ENCODE data around the gene LDB3.

LDB3 gene

DNA sequence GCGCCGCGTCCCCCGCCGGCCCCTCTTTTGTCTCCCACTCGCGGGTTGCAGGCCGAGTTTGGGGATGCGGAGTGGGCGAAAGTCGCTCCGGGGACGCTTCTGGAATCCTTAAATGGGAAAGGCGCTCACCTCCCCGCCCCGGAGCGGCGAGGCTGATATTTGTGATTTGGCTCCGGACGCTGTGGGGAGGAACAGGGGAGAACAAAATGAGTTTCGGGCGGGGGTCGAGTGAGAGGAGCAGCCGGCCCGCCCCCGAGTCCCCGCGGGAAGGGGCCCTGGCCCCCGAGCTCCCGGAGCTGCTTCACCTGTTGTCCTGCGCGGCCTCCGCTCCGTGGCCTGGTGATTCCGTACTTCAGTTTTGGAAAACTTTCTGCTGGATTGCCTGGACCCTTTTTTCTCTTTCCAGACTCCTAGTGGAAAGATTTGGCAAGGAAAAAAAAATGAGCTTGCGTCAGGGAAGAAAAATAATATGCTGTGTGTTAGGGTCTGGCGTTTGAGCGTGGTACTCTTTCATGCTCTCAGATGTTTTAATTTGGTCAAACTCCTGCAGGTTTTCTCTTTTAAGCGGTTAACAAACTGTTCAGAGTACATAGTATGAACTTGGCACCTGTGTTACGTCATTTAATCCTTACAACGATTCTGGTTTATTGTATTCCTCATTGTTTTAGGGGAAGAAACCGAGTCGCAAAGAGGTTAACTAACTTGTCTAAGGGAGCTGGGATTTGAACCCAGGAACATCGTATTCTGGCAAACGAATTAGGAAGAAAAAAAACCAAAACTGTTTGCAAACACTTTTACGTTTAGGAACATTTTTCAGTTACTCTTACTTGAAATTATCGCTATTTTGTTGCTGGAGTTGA, 89.0 kb downstream of the LDB3 start:
- in situ Hi-C loops (cut with MboI; ENCODE audit: low sequenced_read_pairs), result no loop called here

DNA sequence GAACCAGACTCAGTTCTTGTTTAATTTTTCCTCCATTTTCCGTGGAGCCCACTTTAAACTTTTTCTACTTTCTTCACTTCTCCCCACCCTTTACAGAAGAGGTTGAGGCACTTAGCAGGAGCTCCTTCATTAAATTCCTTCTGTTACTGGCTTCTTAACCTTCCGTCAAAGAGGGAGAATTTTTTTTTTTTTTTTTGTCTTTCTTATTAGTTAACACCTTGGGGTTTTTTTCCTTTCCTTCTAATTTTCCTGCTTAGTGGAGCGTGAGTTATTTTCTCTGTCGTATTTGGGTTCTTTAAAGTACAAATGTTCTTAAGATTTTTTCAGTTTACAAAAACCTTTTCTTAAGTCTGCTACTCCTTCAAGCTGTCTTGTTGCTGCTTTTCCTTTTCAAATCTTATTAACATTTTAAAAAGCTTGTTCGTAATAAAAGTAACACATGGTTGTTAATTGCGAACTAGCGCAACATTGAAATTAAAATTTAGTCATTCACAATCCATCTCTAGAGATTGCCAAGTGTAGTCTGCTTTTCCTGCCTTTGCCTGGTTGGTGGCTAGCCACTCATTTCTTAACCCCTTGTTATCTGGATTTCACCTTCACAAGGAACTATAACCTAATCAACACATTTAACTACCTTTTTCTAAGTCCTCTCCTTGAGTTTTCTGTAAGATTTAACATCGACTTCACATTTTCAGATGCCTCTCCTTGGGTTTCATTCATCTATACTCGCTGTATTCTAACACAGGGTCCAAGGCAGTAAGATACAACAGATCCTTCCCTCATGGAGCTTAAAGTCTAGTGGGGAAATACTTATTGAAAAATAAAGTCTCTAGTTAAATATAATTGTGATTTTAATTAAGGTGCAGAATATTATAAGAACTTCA, 90.1 kb downstream of the LDB3 start:
- in situ Hi-C loops (cut with MboI; ENCODE audit: low sequenced_read_pairs), result no loop called here

DNA sequence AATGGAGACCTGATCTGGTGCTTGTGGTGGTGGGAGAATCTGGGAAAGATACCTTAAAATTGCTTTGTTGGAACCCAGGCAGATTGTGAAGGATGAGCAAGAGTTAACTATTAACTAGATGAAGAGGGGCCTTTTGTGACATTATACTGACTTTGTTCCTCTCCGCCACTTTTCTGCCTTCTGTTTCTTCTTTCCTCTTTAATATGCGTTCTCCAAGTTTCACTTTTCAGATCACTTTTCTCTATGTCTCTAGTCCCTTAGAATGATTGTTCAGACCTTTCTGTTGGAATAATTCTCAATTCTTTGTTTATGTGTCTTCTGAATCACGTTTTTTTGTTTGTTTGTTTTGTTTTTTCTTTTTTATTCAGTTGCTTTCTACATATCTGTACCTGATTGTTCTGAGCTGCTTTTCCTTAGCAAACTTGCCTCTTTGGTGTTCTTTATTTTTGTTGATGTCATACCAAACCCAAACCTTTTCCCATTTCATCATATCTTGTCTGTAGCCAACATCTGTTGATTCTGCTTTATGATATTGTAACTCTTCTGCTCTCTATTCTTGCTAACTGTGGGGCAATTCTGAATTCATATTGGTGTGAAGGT, 90.9 kb downstream of the LDB3 start:
- in situ Hi-C loops (cut with MboI; ENCODE audit: low sequenced_read_pairs), result no loop called here

DNA sequence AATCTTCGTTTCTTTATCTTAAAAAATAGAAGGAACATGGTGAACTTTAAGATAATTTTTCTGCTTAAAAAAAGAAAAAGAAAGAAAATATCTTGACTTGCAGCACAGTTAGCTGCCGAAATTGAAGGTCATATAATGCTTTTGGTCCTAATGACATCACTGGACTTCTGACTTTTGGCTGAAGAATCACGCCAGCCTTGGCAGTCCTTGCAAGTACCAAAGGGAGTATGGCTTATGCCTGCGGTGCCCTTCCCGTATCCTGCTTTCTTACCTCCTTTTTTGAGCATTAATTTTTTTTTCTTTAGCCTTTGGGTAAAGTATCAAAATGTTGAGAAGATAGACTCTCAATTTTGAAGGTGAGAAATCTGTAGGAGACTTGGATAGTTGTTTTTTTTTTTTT, 95.1 kb downstream of the LDB3 start:
- in situ Hi-C loops (cut with MboI; ENCODE audit: low sequenced_read_pairs), result no loop called here

DNA sequence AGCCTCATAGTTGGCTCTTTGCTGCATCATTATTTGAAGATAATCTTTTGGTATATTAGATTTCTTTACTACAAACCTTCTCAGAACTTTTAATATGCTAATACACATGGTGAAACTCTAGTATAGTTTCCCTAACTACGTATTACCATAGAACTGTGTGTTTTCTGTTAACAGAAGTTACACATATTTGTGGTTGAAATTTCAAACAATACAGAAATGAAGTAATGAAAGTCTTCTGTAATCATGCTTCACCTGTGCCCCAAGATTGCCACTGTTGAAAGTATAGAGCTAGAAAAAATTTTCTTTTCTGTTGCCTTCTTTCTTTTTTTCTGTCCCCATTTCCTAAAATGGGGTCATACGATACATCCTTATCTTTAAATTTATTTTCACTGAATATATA, 97.2 kb downstream of the LDB3 start:
- in situ Hi-C loops (cut with MboI; ENCODE audit: low sequenced_read_pairs), result no loop called here

DNA sequence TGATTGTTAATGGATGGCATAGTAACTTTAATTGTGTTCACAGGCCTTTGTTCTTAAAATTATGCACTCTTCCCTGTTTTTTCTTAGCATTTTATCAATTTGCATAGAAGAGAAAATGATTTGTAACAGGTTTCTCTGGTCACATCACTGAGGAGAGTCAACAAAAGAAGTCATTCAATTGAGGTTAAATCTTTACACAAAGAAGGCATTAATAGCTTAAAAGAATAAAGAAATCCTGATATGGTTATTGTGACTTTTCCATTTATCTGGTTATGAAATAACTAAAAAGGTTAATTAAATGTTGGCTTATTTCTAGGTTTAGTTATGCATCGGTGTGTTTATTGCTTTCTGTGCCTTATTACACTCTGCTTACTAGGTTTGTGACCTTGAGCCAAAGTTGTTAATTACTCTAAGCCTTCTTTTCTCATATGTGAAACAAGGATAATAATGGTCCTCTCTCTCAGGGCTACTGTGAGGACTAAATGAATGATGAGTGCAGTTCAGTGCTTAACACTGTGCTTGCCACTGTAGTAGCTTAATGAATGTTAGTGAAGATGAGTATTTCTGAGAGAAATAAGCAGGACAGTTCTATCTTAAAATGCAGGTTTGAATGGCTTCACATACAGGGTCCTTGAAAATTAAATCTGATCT, 100.2 kb downstream of the LDB3 start:
- in situ Hi-C loops (cut with MboI; ENCODE audit: low sequenced_read_pairs), result no loop called here

DNA sequence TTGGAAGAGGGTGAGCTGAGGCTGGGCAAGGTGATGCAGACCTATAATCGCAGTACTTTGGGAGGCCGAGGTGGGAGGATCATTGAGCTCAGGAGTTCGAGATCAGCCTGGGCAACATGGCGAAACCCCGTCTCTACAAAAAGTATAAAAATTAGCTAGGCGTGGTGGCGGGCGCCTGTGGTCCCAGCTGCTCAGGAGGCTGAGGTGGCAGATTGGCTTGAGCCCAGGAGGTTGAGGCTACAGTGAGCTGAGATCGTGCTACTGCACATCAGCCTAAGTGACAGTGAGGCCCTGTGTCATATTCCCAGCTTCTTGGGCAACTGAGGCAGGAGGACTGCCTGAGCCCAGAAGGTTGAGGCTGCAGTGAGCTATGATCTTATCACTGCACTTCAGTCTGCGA, 101.7 kb downstream of the LDB3 start:
- in situ Hi-C loops (cut with MboI; ENCODE audit: low sequenced_read_pairs), result no loop called here

DNA sequence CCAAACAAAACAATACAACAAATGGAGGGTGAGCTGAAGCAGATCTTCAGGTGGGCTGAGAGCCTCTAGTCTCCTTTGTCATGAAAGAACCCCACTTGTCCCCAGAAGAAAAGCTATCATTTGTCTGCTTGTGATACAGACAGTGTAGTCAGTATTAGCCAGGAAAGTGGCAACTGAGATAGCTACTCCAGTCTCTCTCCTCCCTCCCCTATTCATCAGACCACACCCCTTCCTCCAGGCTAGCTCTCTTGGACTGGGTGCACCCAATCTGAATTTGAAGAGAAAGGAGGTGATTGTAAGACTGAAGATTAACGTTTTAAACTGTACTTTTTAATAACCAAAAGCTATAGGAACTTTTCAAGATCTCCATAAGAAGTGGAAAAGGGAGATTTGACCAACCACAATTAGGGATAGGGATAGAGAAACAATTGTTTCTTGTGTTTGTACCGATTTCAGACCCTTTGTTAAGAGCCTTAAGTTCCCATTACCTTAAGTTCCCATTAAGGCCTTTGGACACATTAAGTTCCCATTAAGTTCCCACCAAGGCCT, 102.2 kb downstream of the LDB3 start:
- in situ Hi-C loops (cut with MboI; ENCODE audit: low sequenced_read_pairs), result no loop called here

DNA sequence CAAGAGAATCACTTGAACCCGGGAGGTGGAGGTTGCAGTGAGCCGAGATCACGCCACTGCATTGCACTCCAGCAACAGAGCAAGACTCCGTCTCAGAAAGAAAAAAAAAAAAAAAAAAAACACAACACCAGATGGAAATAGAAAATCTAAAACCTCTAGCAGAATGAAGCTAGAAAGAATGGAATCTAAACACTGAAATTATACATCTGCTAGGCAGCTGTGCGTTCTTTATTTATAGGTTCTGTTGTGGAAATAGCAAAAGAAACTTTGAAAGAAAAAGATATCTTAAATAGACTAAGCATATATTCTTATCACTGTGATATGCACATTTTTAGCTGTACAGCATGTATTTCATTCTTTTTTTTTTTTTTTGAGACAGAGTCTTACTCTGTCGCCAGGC, 105.2 kb downstream of the LDB3 start:
- in situ Hi-C loops (cut with MboI; ENCODE audit: low sequenced_read_pairs), result no loop called here

DNA sequence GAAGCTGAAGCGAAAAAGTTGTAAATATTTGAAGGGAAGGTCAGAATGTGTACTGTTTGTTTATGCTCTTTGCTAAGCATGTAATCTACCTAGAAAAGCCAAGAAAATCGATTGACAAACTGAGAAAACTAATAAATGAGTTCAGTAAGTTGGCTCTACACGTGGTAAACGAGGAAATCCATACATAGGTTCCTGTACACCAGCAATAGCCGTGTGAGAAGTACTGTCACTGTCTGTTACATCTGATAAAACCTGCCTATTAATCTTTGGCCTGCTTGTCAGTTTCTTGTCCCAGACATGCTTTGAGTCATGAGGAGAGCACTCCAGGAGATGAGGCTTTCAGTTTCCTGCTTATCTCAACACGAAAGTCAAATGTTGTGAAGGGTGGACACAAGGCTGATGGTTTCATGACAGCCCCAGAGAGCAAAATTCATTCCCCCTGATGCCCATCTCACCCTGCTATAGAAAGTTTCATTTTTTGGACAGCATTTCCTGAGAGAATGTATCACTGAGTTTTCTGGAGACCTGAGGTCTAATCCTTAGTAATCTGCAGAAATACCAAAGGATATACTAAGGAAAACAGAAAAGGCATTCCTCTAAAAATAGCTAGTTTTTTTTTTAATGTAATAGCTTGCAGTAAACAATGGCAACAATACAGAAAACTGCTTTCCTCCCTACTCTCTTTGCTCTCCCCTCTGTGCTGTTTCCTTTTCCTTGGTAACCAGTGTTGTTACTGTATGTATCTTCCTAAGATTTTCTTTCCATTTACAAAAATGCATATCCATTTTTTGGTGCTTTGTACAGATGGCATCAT, 107.0 kb downstream of the LDB3 start:
- in situ Hi-C loops (cut with MboI; ENCODE audit: low sequenced_read_pairs), result no loop called here

DNA sequence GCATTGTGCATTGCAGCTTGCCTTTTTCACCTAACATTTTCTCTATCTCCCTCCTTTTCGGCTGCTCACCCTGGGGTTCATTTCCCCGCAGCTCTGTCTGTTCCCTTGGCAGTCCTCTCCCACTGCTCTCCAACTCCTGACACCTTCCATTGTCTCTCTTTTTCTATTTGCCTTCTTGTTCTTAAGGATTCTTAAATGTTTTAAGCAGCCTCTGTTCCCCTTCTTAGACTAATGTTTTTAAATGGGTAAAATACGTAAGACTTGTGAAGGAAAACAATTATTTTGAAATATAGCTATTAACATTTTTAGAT, 107.5 kb downstream of the LDB3 start:
- in situ Hi-C loops (cut with MboI; ENCODE audit: low sequenced_read_pairs), result no loop called here

DNA sequence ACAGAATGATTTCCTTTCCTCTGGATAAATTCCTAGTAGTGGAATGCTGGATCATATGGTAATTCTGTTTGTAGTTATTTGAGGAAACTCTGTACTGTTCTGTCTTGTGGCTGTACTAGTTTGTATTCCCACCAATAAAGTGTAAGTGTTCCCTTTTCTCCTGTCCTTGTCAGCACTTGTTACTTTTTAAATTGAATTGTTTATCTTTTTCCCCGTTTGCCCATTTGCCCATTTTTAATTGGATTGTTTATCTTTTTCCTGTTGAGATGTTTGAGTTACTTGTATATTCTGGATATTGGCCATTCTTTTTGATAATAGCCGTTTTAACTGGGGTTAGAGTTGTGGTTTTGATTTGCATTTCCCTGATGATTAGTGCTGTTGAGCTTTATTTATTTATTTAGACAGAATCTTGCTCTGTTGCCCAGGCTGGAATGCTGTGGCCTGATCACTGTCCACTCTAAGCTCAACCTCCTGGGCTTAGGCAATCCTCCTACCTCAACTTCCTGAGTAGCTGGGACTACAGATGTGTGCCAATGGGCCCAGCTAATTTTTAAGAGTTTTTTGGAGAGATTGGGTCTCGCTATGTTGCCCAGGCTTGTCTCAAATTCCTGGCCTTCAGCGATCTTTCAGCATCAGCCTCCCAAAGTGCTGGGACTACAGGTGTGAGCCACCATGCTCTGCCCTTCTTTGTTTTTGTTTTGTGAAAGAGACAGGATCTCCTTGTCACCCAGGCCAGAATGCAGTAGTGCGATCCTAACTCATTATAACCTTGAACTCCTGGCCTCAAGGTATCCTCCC, 111.1 kb downstream of the LDB3 start:
- in situ Hi-C loops (cut with MboI; ENCODE audit: low sequenced_read_pairs), result no loop called here

DNA sequence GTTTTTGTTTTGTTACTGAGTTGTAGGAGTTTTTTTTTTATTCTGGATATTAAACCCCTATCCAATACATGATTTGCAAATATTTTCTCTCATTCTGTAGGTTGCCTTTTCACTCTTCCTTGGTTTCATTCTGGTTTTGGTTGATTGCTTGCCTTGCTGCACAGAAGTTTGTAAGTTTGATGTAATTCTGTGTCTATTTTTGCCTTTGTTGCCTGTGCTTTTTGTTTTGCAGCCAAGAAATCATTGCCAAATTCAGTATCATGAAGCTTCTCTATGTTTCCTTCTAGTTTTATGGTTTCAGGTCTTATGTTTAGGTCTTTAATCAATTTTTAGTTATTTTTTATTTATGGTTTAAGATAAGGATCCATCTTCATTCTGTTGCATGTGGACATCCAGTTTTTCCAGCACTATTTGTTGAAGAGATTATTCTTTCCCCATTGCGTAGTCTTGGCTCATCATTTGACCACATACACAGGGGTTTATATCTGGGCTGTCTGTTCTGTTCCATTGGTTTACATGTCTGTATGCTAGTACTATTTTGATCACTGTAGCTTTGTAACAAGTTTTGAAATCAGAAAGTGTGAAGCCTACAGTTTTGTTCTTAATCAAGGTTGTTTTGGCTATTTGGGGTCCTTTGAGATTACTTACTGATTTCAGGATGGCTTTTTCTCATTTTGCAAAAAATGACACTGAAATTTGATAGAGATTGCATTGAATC, 114.5 kb downstream of the LDB3 start:
- in situ Hi-C loops (cut with MboI; ENCODE audit: low sequenced_read_pairs), result no loop called here

DNA sequence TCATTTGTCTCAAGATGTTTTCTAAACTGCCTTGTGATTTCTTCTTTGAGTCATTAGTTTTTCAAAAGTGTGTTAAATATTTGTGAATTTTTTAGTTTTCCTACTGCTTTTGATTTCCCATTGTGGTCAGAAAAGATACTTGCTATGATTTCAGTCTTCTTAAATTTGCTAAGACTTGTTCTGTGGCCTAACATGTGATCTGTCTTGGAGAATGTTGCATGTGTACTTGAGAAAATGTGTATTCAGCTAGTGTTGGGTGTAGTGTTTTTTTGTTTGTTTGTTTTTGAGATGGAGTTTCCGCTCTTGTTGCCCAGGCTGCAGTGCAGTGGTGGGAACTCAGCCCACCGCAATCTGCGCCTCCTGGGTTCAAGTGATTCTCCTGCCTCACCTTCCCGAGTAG, 116.7 kb downstream of the LDB3 start:
- in situ Hi-C loops (cut with MboI; ENCODE audit: low sequenced_read_pairs), result no loop called here

Measured in HL-60/S4 treated with retinoic acid at 250 ng/mL for 4 days and 3 days (cell line).